ENCODE data around the gene FARS2.

DNA sequence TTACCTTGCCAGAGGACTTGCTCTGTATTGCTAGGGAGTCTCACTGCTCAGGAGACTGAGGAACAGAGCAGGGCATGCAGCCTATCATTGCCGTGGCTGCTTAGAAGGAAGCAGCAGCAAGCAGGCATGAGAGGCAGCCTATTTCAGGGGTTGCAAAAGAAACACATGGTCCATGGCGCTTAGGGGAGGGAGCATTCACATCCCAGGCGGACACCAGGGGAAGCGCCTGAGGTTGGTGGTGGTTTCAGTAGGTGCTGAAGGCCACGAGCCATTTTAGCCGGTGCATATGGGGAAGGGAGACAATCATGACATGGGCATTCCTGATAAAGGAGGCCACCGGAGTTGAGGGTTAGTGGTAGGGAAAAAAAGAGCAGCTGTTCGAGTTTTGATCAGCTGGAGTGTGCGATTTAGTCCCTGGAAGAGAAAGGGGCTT is 20.9 kb downstream of the FARS2 start:
- no peak for TF ChIP-seq CTCF (conservative IDR thresholded peaks at IDR 0.05; ENCODE audit: low read length)
- no peak for TF ChIP-seq EZH2phosphoT487 (IDR thresholded peaks at IDR 0.05; ENCODE audit: borderline replicate concordance, low read depth, low read length)
